ENCODE data around the gene ITGA11.

ITGA11 gene

DNA sequence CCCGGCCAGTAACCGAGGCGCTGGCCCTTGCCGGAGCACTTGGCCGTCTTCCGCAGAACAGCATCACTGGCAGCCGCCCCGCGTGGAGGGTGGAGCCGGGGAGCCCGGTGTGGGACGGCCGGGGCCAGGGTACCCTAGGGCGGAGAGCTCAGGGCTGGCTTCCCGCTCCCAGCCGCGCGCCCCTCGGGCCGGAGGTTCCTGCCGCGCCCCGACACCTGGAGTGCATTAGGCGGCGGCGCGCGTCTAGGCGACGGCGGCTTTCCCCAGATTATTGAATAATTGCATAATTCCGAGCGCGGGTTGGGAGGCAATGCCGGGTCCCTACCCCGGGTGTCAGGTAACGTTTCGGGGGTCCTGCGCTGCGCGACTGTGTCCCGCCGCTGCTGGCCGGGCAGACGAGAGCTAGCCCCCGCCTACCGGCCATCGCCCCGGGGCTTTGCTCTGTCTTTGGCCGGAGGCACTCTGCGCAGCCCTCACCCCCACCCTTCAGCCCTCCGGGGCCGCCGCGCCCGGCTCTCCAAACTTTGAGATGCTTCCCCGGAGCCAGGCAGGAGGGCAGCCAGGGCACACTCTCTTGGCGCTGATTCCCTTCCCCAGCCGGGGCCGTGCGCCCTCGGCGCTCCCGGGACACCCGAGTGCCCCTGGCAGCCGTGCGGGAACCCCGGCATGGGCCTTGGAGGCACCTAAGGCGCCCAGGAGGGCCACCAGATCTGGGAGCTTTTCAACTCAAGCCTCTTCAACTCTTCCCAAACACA is 749 bp downstream of the ITGA11 start:
- Histone ChIP-seq H3K4me2 (ENCODE audit: low read length) (no peak overlapping the region), H3K9ac (ENCODE audit: low read length) (no peak overlapping the region), H3K4me3 (ENCODE audit: low read depth, low read length, poor library complexity, severe bottlenecking) (no peak overlapping the region)

GRCh38 chr15:68430471-68431036 is 1.4 kb downstream of the ITGA11 start:
- no peaks in the 10 kb centered on the region for H3K9me2 ChIP-seq (ENCODE audit: low read depth, low read length)
- no peak overlapping the region for H3K4me3 ChIP-seq (ENCODE audit: low read depth, low read length, poor library complexity, severe bottlenecking)
- no peak overlapping the region for H3K4me2 ChIP-seq (ENCODE audit: low read length)
- H3K27ac ChIP-seq (ENCODE audit: low read depth, low read length, poor library complexity, severe bottlenecking) = no peak overlapping the region
- H3K27me3 ChIP-seq (ENCODE audit: insufficient read depth, low read length) = no peaks in the 10 kb centered on the region
- no peaks in the 10 kb centered on the region for H3K79me2 ChIP-seq (ENCODE audit: insufficient read depth, low read length)
- H3K4me1 ChIP-seq (ENCODE audit: insufficient read depth, low read length, severe bottlenecking) = no peaks in the 10 kb centered on the region
- TF ChIP-seq, protein P1, sequence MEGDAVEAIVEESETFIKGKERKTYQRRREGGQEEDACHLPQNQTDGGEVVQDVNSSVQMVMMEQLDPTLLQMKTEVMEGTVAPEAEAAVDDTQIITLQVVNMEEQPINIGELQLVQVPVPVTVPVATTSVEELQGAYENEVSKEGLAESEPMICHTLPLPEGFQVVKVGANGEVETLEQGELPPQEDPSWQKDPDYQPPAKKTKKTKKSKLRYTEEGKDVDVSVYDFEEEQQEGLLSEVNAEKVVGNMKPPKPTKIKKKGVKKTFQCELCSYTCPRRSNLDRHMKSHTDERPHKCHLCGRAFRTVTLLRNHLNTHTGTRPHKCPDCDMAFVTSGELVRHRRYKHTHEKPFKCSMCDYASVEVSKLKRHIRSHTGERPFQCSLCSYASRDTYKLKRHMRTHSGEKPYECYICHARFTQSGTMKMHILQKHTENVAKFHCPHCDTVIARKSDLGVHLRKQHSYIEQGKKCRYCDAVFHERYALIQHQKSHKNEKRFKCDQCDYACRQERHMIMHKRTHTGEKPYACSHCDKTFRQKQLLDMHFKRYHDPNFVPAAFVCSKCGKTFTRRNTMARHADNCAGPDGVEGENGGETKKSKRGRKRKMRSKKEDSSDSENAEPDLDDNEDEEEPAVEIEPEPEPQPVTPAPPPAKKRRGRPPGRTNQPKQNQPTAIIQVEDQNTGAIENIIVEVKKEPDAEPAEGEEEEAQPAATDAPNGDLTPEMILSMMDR (IDR thresholded peaks at IDR 0.05; ENCODE audit: low read length) = no peak
- no peaks in the 10 kb centered on the region for H4K20me1 ChIP-seq (ENCODE audit: insufficient read depth, low read length)
- H3K9ac ChIP-seq (ENCODE audit: low read length) = no peak overlapping the region
- H3F3A ChIP-seq (ENCODE audit: insufficient read depth, low read length) = no peaks in the 10 kb centered on the region
- no peaks in the 10 kb centered on the region for H3K36me3 ChIP-seq (ENCODE audit: insufficient read depth, low read length)
- no peak overlapping the region for H2AFZ ChIP-seq (ENCODE audit: low read length)
- H3K9me3 ChIP-seq (ENCODE audit: low read length) = no peaks in the 10 kb centered on the region

More for the DNA sequence above, 749 bp downstream of the ITGA11 start:
- no peaks in the 10 kb centered on the region for H3K9me2 ChIP-seq (ENCODE audit: low read depth, low read length)
- H3K79me2 ChIP-seq (ENCODE audit: insufficient read depth, low read length) = no peaks in the 10 kb centered on the region
- no peaks in the 10 kb centered on the region for H4K20me1 ChIP-seq (ENCODE audit: insufficient read depth, low read length)
- H3K27ac ChIP-seq (ENCODE audit: low read depth, low read length, poor library complexity, severe bottlenecking) = no peak overlapping the region
- H3K36me3 ChIP-seq (ENCODE audit: insufficient read depth, low read length) = no peaks in the 10 kb centered on the region
- no peaks in the 10 kb centered on the region for H3K4me1 ChIP-seq (ENCODE audit: insufficient read depth, low read length, severe bottlenecking)
- no peaks in the 10 kb centered on the region for H3K27me3 ChIP-seq (ENCODE audit: insufficient read depth, low read length)
- TF ChIP-seq EZH2 (IDR thresholded peaks at IDR 0.05; ENCODE audit: borderline replicate concordance, low read length) = no peak
- TF ChIP-seq, protein P1 (IDR thresholded peaks at IDR 0.05; ENCODE audit: low read length) = no peak
- H3F3A ChIP-seq (ENCODE audit: insufficient read depth, low read length) = no peaks in the 10 kb centered on the region
- no peaks in the 10 kb centered on the region for H3K9me3 ChIP-seq (ENCODE audit: low read length)
- no peak overlapping the region for H2AFZ ChIP-seq (ENCODE audit: low read length)

GRCh38 chr15:68429691-68430470 is 2.1 kb downstream of the ITGA11 start:
- Histone ChIP-seq H3K4me2 (ENCODE audit: low read length) (no peak overlapping the region), H3K9ac (ENCODE audit: low read length) (no peak overlapping the region), H4K20me1 (ENCODE audit: insufficient read depth, low read length) (no peaks in the 10 kb centered on the region), H3K79me2 (ENCODE audit: insufficient read depth, low read length) (no peaks in the 10 kb centered on the region), H3K36me3 (ENCODE audit: insufficient read depth, low read length) (no peaks in the 10 kb centered on the region), H3K4me1 (ENCODE audit: insufficient read depth, low read length, severe bottlenecking) (no peaks in the 10 kb centered on the region), H3K9me2 (ENCODE audit: low read depth, low read length) (no peaks in the 10 kb centered on the region), H3K9me3 (ENCODE audit: low read length) (no peaks in the 10 kb centered on the region), H3K27me3 (ENCODE audit: insufficient read depth, low read length) (no peaks in the 10 kb centered on the region), H3K4me3 (ENCODE audit: low read depth, low read length, poor library complexity, severe bottlenecking) (no peak overlapping the region), H3K27ac (ENCODE audit: low read depth, low read length, poor library complexity, severe bottlenecking) (no peak overlapping the region), H2AFZ (ENCODE audit: low read length) (no peak overlapping the region), H3F3A (ENCODE audit: insufficient read depth, low read length) (no peaks in the 10 kb centered on the region)
- TF ChIP-seq, protein P1 (IDR thresholded peaks at IDR 0.05; ENCODE audit: low read length) = no peak
- no peak for TF ChIP-seq EZH2 (IDR thresholded peaks at IDR 0.05; ENCODE audit: borderline replicate concordance, low read length)

All from OCI-LY1 (cell line).